Hepatocyte (in vitro differentiated cells): ENCODE data around the gene TTLL7. TPM values are rescaled to one million over a fixed set of nuclear protein-coding genes. Genes with fewer than 3 reads are reported as not detected.
A peak's percentile ranks its signal among the peaks of the same experiment; 100 is the strongest.

Source experiments
- DNase-seq: peaks from one replicate; pipeline ENCODE4 v3.0.0-alpha.2; 2016; ENCODE audit warnings: low spot score
- H2AFZ ChIP-seq: fragments of 200-600 bp; sonication (generic); 2 replicates; pipeline ENCODE4 v1.6.0; 2016; ENCODE audit warnings: antibody characterized with exemption, mild to moderate bottlenecking
- H3K27ac ChIP-seq: fragments of 200-600 bp; sonication (generic); 2 replicates; pipeline ENCODE4 v1.5.1; 2016; ENCODE audit warnings: mild to moderate bottlenecking
- H3K27me3 ChIP-seq: fragments of 200-600 bp; sonication (generic); 2 replicates; pipeline ENCODE4 v1.6.1; 2016
- H3K36me3 ChIP-seq: fragments of 200-600 bp; sonication (generic); replicated peaks from 2 replicates; pipeline ENCODE4 v1.5.1; 2016; ENCODE audit warnings: low read depth; ENCODE audit not compliant: insufficient read depth
- H3K4me1 ChIP-seq: fragments of 200-600 bp; sonication (generic); 2 replicates; pipeline ENCODE4 v1.5.1; 2016; ENCODE audit warnings: mild to moderate bottlenecking, moderate library complexity; ENCODE audit not compliant: insufficient read depth
- H3K4me2 ChIP-seq: fragments of 200-600 bp; sonication (generic); 2 replicates; pipeline ENCODE4 v1.6.0; 2016
- H3K4me3 ChIP-seq: fragments of 200-600 bp; sonication (generic); 2 replicates; pipeline ENCODE4 v1.5.1; 2016; ENCODE audit warnings: mild to moderate bottlenecking
- H3K79me2 ChIP-seq: fragments of 200-600 bp; sonication (generic); 2 replicates; pipeline ENCODE4 v1.6.0; 2017; ENCODE audit warnings: mild to moderate bottlenecking
- H3K9me2 ChIP-seq: fragments of 200-600 bp; sonication (generic); replicated peaks from 2 replicates; pipeline ENCODE4 v1.6.0; 2017; ENCODE audit warnings: mild to moderate bottlenecking; ENCODE audit not compliant: insufficient read depth
- H3K9me3 ChIP-seq: fragments of 200-600 bp; sonication (generic); 2 replicates; pipeline ENCODE4 v1.5.1; 2016; ENCODE audit warnings: low read depth, mild to moderate bottlenecking
- H4K20me1 ChIP-seq: fragments of 200-600 bp; sonication (generic); 2 replicates; pipeline ENCODE4 v1.6.0; 2016; ENCODE audit warnings: mild to moderate bottlenecking; ENCODE audit not compliant: insufficient read depth, poor library complexity, severe bottlenecking
- CTCF ChIP-seq: fragments of 200-600 bp; sonication (generic); IDR thresholded peaks from 2 replicates; pipeline ENCODE4 v1.5.1; 2016; ENCODE audit warnings: antibody characterized with exemption, mild to moderate bottlenecking; ENCODE audit not compliant: poor library complexity
- EZH2 ChIP-seq: fragments of 200-600 bp; sonication (generic); IDR thresholded peaks from 2 replicates; pipeline ENCODE4 v1.6.1; 2016; ENCODE audit warnings: antibody characterized with exemption, mild to moderate bottlenecking, borderline replicate concordance
- EZH2phosphoT487 ChIP-seq: fragments of 200-600 bp; sonication (generic); IDR thresholded peaks from one replicate; pipeline ENCODE4 v1.6.1; 2018; ENCODE audit warnings: antibody characterized with exemption, mild to moderate bottlenecking, low read depth, moderate library complexity; ENCODE audit not compliant: unreplicated experiment, severe bottlenecking
- WGBS: methylation state at CpG from one replicate; pipeline ENCODE4 v1.1.6; 2016; ENCODE audit warnings: low lambda C conversion rate; ENCODE audit errors: missing lambda C conversion rate; 5-methylcytosine and 5-hydroxymethylcytosine counted together
- polyA plus RNA-seq: library from polyadenylated mRNA; unstranded; fragments of >200 nt; fragmentation: Nextera tagmentation; extraction: Ambion mirVana; gene quantifications from 2 replicates; pipeline ENCODE4 v1.2.1, GENCODE V29; 2016
- total RNA-seq: library from RNA; depleted of rRNA; stranded (reverse); fragments of >200 nt; gene quantifications from 2 replicates; pipeline ENCODE4 v1.2.3, GENCODE V29; 2014

TTLL7 gene
- total and polyA plus RNA-seq, 2 experiments from 2014 or later: 1.9 to 3.5 TPM

- no peak overlapping the region for H3K27ac ChIP-seq
- H3K27me3 ChIP-seq: no peaks in the 10 kb centered on the region
- WGBS: 65% methylated on average over 2 of the region's 2 CpGs
- H3K36me3 ChIP-seq: no peaks in the 10 kb centered on the region
- TF ChIP-seq EZH2 (no peak), EZH2phosphoT487 (no peak), CTCF (no peak)
- no peaks in the 10 kb centered on the region for H3K79me2 ChIP-seq
- no peak for DNase-seq
- no peaks in the 10 kb centered on the region for H3K9me2 ChIP-seq
- H3K4me2 ChIP-seq: no peak overlapping the region
- no peaks in the 10 kb centered on the region for H3K9me3 ChIP-seq
- no peaks in the 10 kb centered on the region for H3K4me1 ChIP-seq
- no peak overlapping the region for H3K4me3 ChIP-seq
- no peak overlapping the region for H2AFZ ChIP-seq
- H4K20me1 ChIP-seq: no peaks in the 10 kb centered on the region
Measured at GRCh38 chr1:83872515-83872914, 126.4 kb downstream of the TTLL7 start.

GRCh38 chr1:83864991-83865390, 133.9 kb downstream of the TTLL7 start:
- 90% methylated on average over 2 of the region's 2 CpGs for WGBS
- H3K36me3 ChIP-seq: no peaks in the 10 kb centered on the region

GRCh38 chr1:83860490-83861221, 138.3 kb downstream of the TTLL7 start:
- peak overlapping the region; percentile 81 for H3K4me2 ChIP-seq
- no peaks in the 10 kb centered on the region for H3K9me3 ChIP-seq

More at GRCh38 chr1:83864991-83865390, 133.9 kb downstream of the TTLL7 start:
- Histone ChIP-seq H3K4me3 (no peak overlapping the region), H3K9me3 (no peaks in the 10 kb centered on the region), H2AFZ (no peak overlapping the region), H3K4me2 (no peak overlapping the region), H3K27ac (no peak overlapping the region), H3K27me3 (no peaks in the 10 kb centered on the region), H3K4me1 (no peaks in the 10 kb centered on the region), H3K9me2 (no peaks in the 10 kb centered on the region), H4K20me1 (no peaks in the 10 kb centered on the region), H3K79me2 (no peaks in the 10 kb centered on the region)
- TF ChIP-seq EZH2 (no peak), CTCF (no peak), EZH2phosphoT487 (no peak)
- DNase-seq: no peak

More at GRCh38 chr1:83860490-83861221, 138.3 kb downstream of the TTLL7 start:
- H4K20me1 ChIP-seq: no peaks in the 10 kb centered on the region
- no peaks in the 10 kb centered on the region for H3K79me2 ChIP-seq
- TF ChIP-seq EZH2: no peak
- peak; percentile 62 for TF ChIP-seq CTCF
- TF ChIP-seq EZH2phosphoT487: no peak
- no peaks in the 10 kb centered on the region for H3K4me1 ChIP-seq
- no peaks in the 10 kb centered on the region for H3K9me2 ChIP-seq
- H3K27ac ChIP-seq: peak overlapping the region; percentile 56
- DNase-seq: peak; percentile 81
- 24% methylated on average over 54 of the region's 54 CpGs for WGBS
- H2AFZ ChIP-seq: peak overlapping the region; percentile 96
- H3K27me3 ChIP-seq: no peaks in the 10 kb centered on the region
- H3K4me3 ChIP-seq: peak overlapping the region; percentile 53
- no peaks in the 10 kb centered on the region for H3K36me3 ChIP-seq
